ENCODE measurements around the gene AZU1. TPM values are rescaled to one million over a fixed set of nuclear protein-coding genes. Genes with fewer than 3 reads are reported as not detected.
"Not testable (repeated sequence)": the region's sequence is repeated elsewhere in the genome, so short reads cannot be mapped to it uniquely, and the experiment has no call there.

The AZU1 gene
- total RNA-seq, 1 donor from 2014 or later = 0.75 TPM

- Histone ChIP-seq H3K4me1 (no peaks in the 10 kb centered on the region), H3K4me3 (no peak overlapping the region), H3K27me3 (no peaks in the 10 kb centered on the region), H3K9me3 (no peaks in the 10 kb centered on the region), H3K36me3 (peaks cover 28% of the 10 kb centered on the region), H3K27ac (no peak overlapping the region)
- ATAC-seq (peak; percentile 3), DNase-seq (peak; percentile 65)
- intact Hi-C loops (cut with DNase I) = no loop called here
- TF ChIP-seq CTCF (IDR thresholded peaks at IDR 0.05) = no peak
Observed at GRCh38 chr19:814152-815078, 13.2 kb upstream of the AZU1 start.

- peaks cover 20% of the 10 kb centered on the region for H3K36me3 ChIP-seq
- no peak overlapping the region for H3K27ac ChIP-seq
- DNase-seq = no peak
- H3K27me3 ChIP-seq = no peaks in the 10 kb centered on the region
- no peaks in the 10 kb centered on the region for H3K4me1 ChIP-seq
- no peak overlapping the region for H3K4me3 ChIP-seq
- no peaks in the 10 kb centered on the region for H3K9me3 ChIP-seq
- intact Hi-C loops (cut with DNase I) = no loop called here
- peak; percentile 5 for ATAC-seq
- TF ChIP-seq CTCF (IDR thresholded peaks at IDR 0.05) = no peak
Observed at GRCh38 chr19:815079-815774, 12.4 kb upstream of the AZU1 start.

- H3K27ac ChIP-seq = no peak overlapping the region
- H3K4me1 ChIP-seq = no peaks in the 10 kb centered on the region
- no peak for TF ChIP-seq CTCF (IDR thresholded peaks at IDR 0.05)
- DNase-seq (no peak), ATAC-seq (no peak)
- no peak overlapping the region for H3K4me3 ChIP-seq
- intact Hi-C loops (cut with DNase I) = no loop called here
- H3K36me3 ChIP-seq = peaks cover 13% of the 10 kb centered on the region
- H3K27me3 ChIP-seq = no peaks in the 10 kb centered on the region
- no peaks in the 10 kb centered on the region for H3K9me3 ChIP-seq
Observed at GRCh38 chr19:815775-816499, 11.7 kb upstream of the AZU1 start.

- Histone ChIP-seq H3K4me1 (no peaks in the 10 kb centered on the region), H3K36me3 (peaks cover 7% of the 10 kb centered on the region), H3K4me3 (no peak overlapping the region), H3K9me3 (no peaks in the 10 kb centered on the region), H3K27me3 (no peaks in the 10 kb centered on the region), H3K27ac (no peak overlapping the region)
- TF ChIP-seq CTCF (IDR thresholded peaks at IDR 0.05) = no peak
- DNase-seq = no peak
- intact Hi-C loops (cut with DNase I) = no loop called here
- ATAC-seq = no peak
Observed at GRCh38 chr19:816500-816857, 11.2 kb upstream of the AZU1 start.

- intact Hi-C loops (cut with DNase I); H3K4me1 ChIP-seq; H3K9me3 ChIP-seq; DNase-seq; H3K4me3 ChIP-seq; H3K36me3 ChIP-seq; ATAC-seq; H3K27ac ChIP-seq: not testable (repeated sequence)
- H3K27me3 ChIP-seq = peaks cover 22% of the 10 kb centered on the region
Observed at GRCh38 chr19:820212-820611, 7.4 kb upstream of the AZU1 start.
